Mucosa of rectum (tissue), 2 donors: Measurements from ENCODE around the gene PASK.

Experiments
- H3K27ac ChIP-seq, 2 donors: one replicate each; pipeline ENCODE4 v1.7.0; 2013; ENCODE audit warnings: inconsistent platforms in 2 of 2, low read depth in 2 of 2, low read length in 2 of 2
- H3K27me3 ChIP-seq, 2 donors: one replicate each; pipeline ENCODE4 v1.7.0; 2013; ENCODE audit warnings: low read length in 2 of 2; ENCODE audit not compliant: control insufficient read depth in 2 of 2, insufficient read depth in 2 of 2
- H3K36me3 ChIP-seq, 2 donors: one replicate each; pipeline ENCODE4 v1.7.0; 2013; ENCODE audit warnings: low read length in 2 of 2; ENCODE audit not compliant: control insufficient read depth in 2 of 2, insufficient read depth in 2 of 2
- H3K4me1 ChIP-seq, 2 donors: one replicate each; pipeline ENCODE4 v1.7.0; 2013; ENCODE audit warnings: low read length in 2 of 2, mild to moderate bottlenecking in 1 of 2; ENCODE audit not compliant: control insufficient read depth in 2 of 2, insufficient read depth in 2 of 2
- H3K4me3 ChIP-seq, 2 donors: one replicate each; pipeline ENCODE4 v1.7.0; 2013; ENCODE audit warnings: low read length in 2 of 2
- H3K9ac ChIP-seq, 2 donors: one replicate each; pipeline ENCODE4 v1.7.0; 2013; ENCODE audit warnings: low read length in 2 of 2, low read depth in 1 of 2, mild to moderate bottlenecking in 1 of 2
- H3K9me3 ChIP-seq, 2 donors: one replicate each; pipeline ENCODE4 v1.7.0; 2013; ENCODE audit warnings: low read length in 2 of 2; ENCODE audit not compliant: control insufficient read depth in 2 of 2
- donor health status: healthy.
- donor health status: Normal muscosa, but diverticular disease.

The PASK gene

GRCh38 chr2:241159116-241159515 is 9.8 kb upstream of the PASK start:
- Histone ChIP-seq H3K4me1 (no peaks in the 10 kb centered on the region), H3K9me3 (no peaks in the 10 kb centered on the region), H3K36me3 (peaks cover 39 to 49% of the 10 kb centered on the region in 2 donors), H3K27me3 (no peaks in the 10 kb centered on the region), H3K27ac (no peak overlapping the region), H3K4me3 (no peak overlapping the region), H3K9ac (no peak overlapping the region)

- H3K36me3 ChIP-seq: peaks cover 40 to 45% of the 10 kb centered on the region in 2 donors
These were observed 9.3 kb upstream of the PASK start for GRCh38 chr2:241158546-241158900.

GRCh38 chr2:241157841-241158545 is 8.7 kb upstream of the PASK start:
- Histone ChIP-seq H3K27me3 (no peaks in the 10 kb centered on the region), H3K36me3 (peaks cover 42 to 44% of the 10 kb centered on the region in 2 donors), H3K4me3 (no peak overlapping the region), H3K27ac (no peak overlapping the region), H3K4me1 (no peaks in the 10 kb centered on the region), H3K9me3 (no peaks in the 10 kb centered on the region), H3K9ac (no peak overlapping the region)

More at GRCh38 chr2:241158546-241158900, 9.3 kb upstream of the PASK start:
- Histone ChIP-seq H3K4me1 (no peaks in the 10 kb centered on the region), H3K27me3 (no peaks in the 10 kb centered on the region), H3K9ac (no peak overlapping the region), H3K4me3 (no peak overlapping the region), H3K27ac (no peak overlapping the region), H3K9me3 (no peaks in the 10 kb centered on the region)

- Histone ChIP-seq H3K9ac (no peak overlapping the region), H3K27ac (no peak overlapping the region), H3K36me3 (peaks cover 38 to 41% of the 10 kb centered on the region in 2 donors), H3K27me3 (no peaks in the 10 kb centered on the region), H3K4me1 (no peaks in the 10 kb centered on the region), H3K9me3 (no peaks in the 10 kb centered on the region), H3K4me3 (no peak overlapping the region)
These were observed 7.7 kb upstream of the PASK start for GRCh38 chr2:241156971-241157441.

GRCh38 chr2:241155936-241156335 is 6.7 kb upstream of the PASK start:
- H3K9ac ChIP-seq: no peak overlapping the region
- no peak overlapping the region for H3K4me3 ChIP-seq
- peaks cover 5% of the 10 kb centered on the region in 2 donors for H3K4me1 ChIP-seq
- H3K27me3 ChIP-seq: no peaks in the 10 kb centered on the region
- no peak overlapping the region for H3K27ac ChIP-seq
- H3K9me3 ChIP-seq: no peaks in the 10 kb centered on the region
- peaks cover 31 to 40% of the 10 kb centered on the region in 2 donors for H3K36me3 ChIP-seq

GRCh38 chr2:241154915-241155314 is 5.6 kb upstream of the PASK start:
- no peak overlapping the region for H3K27ac ChIP-seq
- no peak overlapping the region for H3K4me3 ChIP-seq
- H3K4me1 ChIP-seq: peaks cover 8 to 9% of the 10 kb centered on the region in 2 donors
- no peak overlapping the region for H3K9ac ChIP-seq
- no peaks in the 10 kb centered on the region for H3K9me3 ChIP-seq
- H3K27me3 ChIP-seq: no peaks in the 10 kb centered on the region
- H3K36me3 ChIP-seq: peaks cover 31 to 33% of the 10 kb centered on the region in 2 donors

- Histone ChIP-seq H3K9ac (no peak overlapping the region), H3K27me3 (no peaks in the 10 kb centered on the region), H3K27ac (no peak overlapping the region), H3K4me3 (no peak overlapping the region), H3K36me3 (peaks cover 23 to 27% of the 10 kb centered on the region in 2 donors), H3K4me1 (peaks cover 9 to 12% of the 10 kb centered on the region in 2 donors), H3K9me3 (no peaks in the 10 kb centered on the region)
These were observed 4.3 kb upstream of the PASK start for GRCh38 chr2:241153616-241154015.

GRCh38 chr2:241151934-241152660 is 2.8 kb upstream of the PASK start:
- Histone ChIP-seq H3K4me3 (no peak overlapping the region), H3K4me1 (peaks cover 14% of the 10 kb centered on the region in 2 donors), H3K9ac (no peak overlapping the region), H3K27me3 (no peaks in the 10 kb centered on the region), H3K27ac (no peak overlapping the region), H3K9me3 (no peaks in the 10 kb centered on the region), H3K36me3 (peaks cover 9 to 15% of the 10 kb centered on the region in 2 donors)

GRCh38 chr2:241150660-241151530 is 1.6 kb upstream of the PASK start:
- Histone ChIP-seq H3K36me3 (peaks cover 6 to 15% of the 10 kb centered on the region in 2 donors), H3K27me3 (no peaks in the 10 kb centered on the region), H3K4me1 (peaks cover 14% of the 10 kb centered on the region in 2 donors), H3K9ac (peak overlapping the region; percentile 74 to 80), H3K27ac (peak overlapping the region; percentile 67 to 74), H3K9me3 (no peaks in the 10 kb centered on the region), H3K4me3 (peak overlapping the region; percentile 89 to 94)
